KOPT-K1 (cell line): ENCODE results near the gene CRYGB.
"Not testable (repeated sequence)": the region's sequence is repeated elsewhere in the genome, so short reads cannot be mapped to it uniquely, and the experiment has no call there.

Experiments
- H3K27ac ChIP-seq: fragments of 200-600 bp; sonication (generic); 2 replicates; pipeline ENCODE4 v1.5.1; 2016; ENCODE audit warnings: antibody characterized with exemption, mild to moderate bottlenecking, low read depth, low read length; ENCODE audit not compliant: poor library complexity, severe bottlenecking
- H3K36me3 ChIP-seq: fragments of 200-600 bp; sonication (generic); 2 replicates; pipeline ENCODE4 v1.5.1; 2017; ENCODE audit warnings: antibody characterized with exemption, mild to moderate bottlenecking, low read length, moderate library complexity; ENCODE audit not compliant: insufficient read depth
- H3K9me3 ChIP-seq: fragments of 200-600 bp; sonication (generic); 2 replicates; pipeline ENCODE4 v1.5.1; 2017; ENCODE audit warnings: antibody characterized with exemption, low read length, mild to moderate bottlenecking; ENCODE audit not compliant: insufficient read depth, poor library complexity, severe bottlenecking

Gene CRYGB

DNA sequence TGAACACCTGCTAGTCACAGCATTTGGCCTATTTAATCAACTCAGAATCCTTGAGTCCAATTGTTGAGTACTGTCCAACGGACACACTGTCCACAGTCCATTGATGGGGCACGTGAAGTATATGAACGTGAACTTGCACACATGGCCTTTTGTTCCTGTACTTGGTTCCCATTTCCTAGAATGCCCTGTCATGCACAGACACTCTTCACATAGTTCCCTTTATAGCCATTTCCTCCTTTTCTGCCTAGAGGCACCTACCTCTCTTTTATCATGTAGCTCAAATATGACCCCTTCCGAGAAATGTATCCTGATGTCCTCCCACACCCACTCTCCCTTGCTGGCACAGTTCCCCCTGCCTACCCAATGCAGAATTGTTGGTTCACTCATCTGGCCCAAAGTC, 26.2 kb upstream of the CRYGB start:
- no peak overlapping the region for H3K27ac ChIP-seq
- no peaks in the 10 kb centered on the region for H3K36me3 ChIP-seq
- H3K9me3 ChIP-seq, result no peaks in the 10 kb centered on the region

DNA sequence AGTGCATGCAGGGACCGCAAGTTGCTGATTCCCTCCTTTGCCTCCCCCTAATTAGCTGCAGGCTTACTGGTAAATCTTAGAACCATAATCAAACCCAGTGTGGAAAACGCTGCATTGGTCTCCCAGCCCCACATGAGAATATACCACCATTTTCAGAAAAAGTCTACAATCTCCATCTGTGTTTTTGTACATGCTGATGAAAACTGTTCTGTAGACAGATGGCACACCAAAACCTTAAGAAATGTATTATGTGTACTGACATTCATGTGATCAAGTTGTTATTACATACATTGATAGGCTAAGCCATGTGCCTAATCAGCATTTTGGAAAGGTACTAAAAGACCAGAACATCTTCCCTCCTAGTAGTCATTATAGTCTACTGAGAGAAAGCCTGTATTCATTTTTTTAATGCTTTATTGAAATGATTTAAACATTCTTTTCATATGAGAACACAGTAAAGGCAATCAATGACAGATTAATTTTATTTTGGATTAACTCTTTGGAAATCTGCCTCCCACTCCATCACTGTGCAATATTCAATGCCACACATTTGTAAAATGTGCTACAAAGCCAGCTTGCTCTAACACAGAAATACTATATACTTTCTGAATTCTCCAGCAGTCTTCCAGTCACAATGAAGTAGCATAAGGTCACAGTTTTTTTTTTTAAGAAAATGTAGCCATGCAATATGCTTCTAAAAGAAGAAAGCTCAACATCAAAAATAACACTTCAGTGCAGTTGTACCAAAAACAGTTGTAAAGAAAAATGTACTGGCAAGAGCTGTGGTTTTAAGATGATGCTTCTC, 19.2 kb upstream of the CRYGB start:
- no peak overlapping the region for H3K27ac ChIP-seq
- no peaks in the 10 kb centered on the region for H3K36me3 ChIP-seq
- no peaks in the 10 kb centered on the region for H3K9me3 ChIP-seq

DNA sequence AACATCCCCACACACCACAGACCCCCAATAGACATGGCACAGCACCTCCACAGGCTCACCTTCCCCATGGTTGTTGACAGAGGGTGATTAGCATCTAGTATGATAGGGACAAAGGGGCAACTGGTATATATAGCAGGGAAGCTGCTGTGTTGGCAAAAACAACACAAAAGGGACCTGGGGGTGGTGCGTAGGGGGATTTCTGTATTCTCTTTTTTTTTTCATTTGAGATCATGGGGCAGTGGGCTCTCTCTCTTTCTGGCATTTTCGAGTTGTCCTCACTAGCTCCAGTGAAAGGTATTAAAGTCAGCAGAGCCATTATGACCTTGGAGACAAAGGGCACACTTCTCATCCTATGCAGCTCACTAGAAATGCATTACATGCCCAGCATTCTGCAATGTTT, 17.5 kb upstream of the CRYGB start, which contains the start of gene CRYGA:
Gene CRYGA (minus strand): TSS at position 101 of the 400 bp plus-strand sequence. CDS start 33 bp downstream, at position 68.
- no peaks in the 10 kb centered on the region for H3K9me3 ChIP-seq
- no peak within 1 kb of the TSS for H3K27ac ChIP-seq
- no peaks in the 10 kb centered on the region for H3K36me3 ChIP-seq

DNA sequence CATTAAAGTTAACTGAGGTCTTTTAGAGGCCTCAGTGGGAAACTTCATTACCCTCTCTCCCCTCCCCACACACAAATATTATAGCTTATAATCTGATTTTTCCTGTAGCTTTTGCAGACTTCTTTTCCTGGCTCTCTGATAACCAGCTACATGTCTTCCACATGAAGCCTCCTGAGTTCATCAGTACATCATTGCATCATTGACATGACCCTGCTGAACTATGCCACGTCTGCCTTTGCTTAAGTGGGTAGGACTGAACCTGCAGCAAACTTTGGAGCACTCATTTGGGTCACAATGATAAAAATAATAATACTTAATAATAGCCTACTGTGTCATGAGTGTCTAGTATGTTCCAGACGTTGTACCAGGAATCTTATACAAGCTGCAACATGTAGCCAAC, 10.5 kb upstream of the CRYGB start:
- peaks cover 11% of the 10 kb centered on the region for H3K9me3 ChIP-seq
- H3K36me3 ChIP-seq, result no peaks in the 10 kb centered on the region
- H3K27ac ChIP-seq, result no peak overlapping the region

DNA sequence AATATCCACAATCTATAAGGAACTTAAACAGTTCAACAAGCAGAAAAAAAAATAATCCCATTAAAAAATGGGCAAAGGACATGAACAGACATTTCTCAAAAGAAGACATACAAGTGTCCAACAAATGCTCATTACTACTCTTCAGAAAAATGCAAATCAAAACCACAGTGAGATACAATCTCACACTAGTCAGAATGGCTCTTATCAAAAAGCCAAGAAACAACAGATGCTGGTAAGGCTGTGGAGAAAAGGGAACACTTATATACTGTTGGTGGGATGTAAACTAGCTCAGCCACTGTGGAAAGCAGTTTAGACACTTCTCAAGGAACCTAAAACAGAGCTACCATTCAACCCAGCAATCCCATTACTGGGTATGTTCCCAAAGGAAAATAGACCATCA, 7.2 kb upstream of the CRYGB start:
- Histone ChIP-seq H3K27ac (no peak overlapping the region), H3K36me3 (no peaks in the 10 kb centered on the region), H3K9me3 (peaks cover 18% of the 10 kb centered on the region)

DNA sequence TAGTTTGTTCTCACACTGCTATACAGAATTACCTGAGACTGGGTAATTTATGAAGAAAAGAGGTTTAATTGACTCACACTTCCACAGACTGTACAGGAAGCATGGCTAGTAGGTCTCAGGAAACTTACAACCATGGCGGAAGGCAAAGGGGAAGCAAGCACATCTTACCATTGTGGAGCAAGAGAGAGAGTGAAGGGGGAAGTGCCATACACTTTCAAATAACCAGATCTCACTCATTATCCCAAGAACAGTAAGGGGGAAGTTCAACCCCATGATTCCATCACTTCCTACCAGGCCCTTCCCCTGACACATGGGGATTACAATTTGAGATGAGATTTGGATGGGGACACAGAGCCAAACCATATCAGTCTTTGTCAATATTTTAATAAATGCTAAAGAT, 5.0 kb upstream of the CRYGB start:
- Histone ChIP-seq H3K9me3 (peaks cover 18% of the 10 kb centered on the region), H3K27ac (no peak overlapping the region)

DNA sequence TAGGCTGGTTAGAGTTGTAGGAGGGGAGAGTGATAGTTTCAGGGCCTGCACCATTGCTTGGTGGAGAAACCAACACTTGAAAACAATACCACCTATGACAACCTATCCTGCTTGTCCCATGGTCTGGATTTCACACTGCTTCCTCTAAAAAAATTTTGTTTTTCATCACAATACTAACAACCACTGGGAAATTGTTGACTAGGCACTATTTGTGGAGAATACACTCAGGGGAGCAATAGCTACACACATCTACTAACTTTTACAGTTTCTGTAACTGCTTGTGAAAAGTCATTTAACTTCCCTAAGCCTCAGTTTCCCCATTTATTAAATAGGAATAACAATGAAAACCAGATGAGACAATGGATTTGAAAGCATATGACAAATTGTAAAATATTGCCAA, 4.1 kb upstream of the CRYGB start:
- Histone ChIP-seq H3K27ac (no peak overlapping the region), H3K9me3 (peaks cover 18% of the 10 kb centered on the region), H3K36me3 (no peaks in the 10 kb centered on the region)

More for the DNA sequence above, 5.0 kb upstream of the CRYGB start:
- no peaks in the 10 kb centered on the region for H3K36me3 ChIP-seq

DNA sequence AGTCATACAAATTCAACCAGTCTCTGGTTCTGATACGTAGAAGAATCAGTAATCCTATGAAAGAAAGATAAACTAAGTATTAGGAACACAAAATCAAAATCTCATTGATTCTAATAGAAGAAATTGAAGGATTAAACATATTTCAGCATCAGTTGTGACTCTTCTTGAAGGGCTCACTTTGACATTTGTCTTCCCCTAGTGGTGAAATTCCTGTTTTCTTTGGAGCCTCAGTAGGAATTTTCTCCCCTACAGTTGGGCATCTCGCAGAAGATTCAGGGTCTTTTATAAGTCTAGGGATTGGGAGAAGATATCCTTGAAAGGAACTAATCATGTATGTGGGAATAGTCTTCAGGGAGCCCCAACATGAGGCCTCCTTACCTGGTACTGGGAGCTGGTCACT, 2.8 kb upstream of the CRYGB start:
- Histone ChIP-seq H3K36me3 (no peaks in the 10 kb centered on the region), H3K9me3 (peaks cover 18% of the 10 kb centered on the region), H3K27ac (no peak overlapping the region)

DNA sequence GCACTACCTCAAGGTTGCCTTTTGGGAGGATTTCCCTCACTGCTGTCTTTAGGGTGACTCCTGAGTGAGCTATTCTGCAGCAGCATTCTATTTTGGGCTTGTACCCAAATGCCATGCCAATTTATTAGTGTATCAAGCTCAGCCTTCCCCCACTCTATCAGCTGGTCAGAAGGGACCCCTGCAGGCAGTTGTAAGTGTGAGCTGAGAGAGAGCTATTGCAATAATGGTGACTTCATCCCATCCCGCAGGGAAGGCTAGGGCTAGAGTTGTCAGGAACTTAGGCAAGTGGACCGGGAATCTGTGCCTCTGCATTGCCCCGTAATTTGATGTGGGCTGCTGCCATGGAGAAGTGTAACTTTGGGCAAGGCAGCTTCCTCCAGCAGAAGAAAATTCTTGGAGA, 1.8 kb upstream of the CRYGB start:
- Histone ChIP-seq H3K27ac (no peak overlapping the region), H3K36me3 (no peaks in the 10 kb centered on the region), H3K9me3 (peaks cover 14% of the 10 kb centered on the region)

DNA sequence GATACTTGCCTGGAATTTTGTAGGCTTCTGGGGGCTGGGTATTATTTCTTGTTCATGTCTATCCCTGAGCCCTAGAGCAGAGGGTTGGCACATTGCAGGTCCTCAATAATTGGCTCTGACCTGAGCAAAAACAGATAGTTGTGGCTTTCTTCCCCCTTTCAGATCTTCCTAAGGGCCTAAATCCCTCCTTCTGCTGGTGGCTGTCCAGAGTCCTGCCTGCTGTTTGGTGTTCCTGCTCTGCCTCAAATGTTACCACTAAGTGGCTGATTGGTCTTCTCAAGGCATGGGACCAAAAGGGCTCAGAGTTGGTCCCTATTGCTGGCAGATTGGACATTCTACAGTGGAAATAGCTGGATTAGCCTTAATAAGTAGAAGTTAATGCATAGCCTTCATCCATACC, 1.1 kb upstream of the CRYGB start:
- no peak overlapping the region for H3K27ac ChIP-seq
- H3K9me3 ChIP-seq, result peaks cover 13% of the 10 kb centered on the region
- no peaks in the 10 kb centered on the region for H3K36me3 ChIP-seq

DNA sequence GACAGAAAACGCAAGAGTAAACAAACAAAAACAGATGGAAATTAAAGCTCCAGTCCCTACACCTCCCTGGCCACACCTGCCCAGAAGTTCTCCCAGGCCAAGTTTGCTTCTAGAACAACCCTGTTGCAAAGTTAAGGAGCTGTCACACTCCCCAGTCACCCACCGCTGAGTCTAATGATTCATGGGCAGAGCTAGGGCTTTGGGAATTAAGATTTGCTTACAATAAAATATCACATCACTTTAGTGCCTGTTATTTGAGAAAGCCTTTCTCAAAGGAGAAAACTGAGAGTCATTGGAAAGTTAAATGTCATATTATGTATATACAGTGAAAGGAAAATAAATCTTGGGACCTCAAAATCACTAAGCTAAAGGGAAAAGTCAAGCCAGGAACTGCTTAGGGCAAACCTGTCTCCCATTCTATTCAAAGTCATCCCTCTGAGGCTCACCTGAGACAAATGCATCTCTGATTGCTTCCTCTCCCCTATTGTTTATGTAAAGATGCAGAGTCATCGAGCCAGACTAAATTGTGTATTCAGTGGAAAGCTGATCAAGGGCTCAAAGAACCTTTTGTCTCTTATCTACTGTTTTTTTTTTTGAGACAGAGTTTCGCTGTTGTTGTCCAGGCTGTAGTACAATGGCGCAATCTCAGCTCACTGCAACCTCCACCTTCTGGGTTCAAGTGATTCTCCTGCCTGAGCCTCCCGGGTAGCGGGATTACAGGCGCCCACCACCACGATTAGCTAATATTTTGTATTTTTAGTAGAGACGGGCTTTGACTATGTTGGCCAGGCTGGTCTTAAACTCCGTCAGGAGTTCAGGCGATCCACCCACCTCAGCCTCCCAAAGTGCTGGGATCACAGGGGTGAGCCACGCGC, 2.8 kb downstream of the CRYGB start:
- Histone ChIP-seq H3K9me3 (peaks cover 4% of the 10 kb centered on the region), H3K27ac (no peak overlapping the region), H3K36me3 (no peaks in the 10 kb centered on the region)

DNA sequence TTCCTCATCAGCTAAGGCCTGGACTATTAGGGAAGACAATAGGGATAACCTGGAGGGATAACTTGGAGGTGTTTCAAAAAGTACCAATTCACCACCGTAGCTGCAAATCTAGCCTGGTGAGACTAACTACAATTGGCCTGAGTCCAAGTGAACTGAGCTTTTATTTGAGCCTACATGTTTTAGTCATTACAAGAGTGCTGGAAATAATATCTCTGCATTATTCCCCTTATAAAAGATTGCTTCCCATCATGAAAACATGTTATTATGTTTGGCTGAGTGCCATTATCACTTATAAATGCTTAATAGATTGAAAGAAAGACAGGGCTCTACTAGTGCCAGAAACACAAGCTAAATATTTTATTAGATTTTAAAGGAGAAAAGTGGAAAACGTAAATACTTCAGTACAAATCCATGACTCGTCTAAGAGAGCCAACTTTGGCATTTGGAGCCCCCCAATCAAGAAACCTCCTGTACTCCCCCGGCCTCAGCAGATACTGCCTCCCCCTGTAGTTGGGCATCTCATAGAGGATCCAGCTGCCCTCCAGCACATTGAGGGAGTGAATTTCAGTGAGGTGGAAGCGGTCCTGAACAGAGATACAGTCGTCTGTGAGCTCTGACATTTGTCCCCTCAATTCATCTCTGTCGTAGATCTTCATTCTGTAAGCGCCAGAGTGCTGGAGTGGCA, 3.6 kb downstream of the CRYGB start:
- no peaks in the 10 kb centered on the region for H3K36me3 ChIP-seq
- H3K27ac ChIP-seq, result no peak overlapping the region
- H3K9me3 ChIP-seq, result peaks cover 8% of the 10 kb centered on the region

DNA sequence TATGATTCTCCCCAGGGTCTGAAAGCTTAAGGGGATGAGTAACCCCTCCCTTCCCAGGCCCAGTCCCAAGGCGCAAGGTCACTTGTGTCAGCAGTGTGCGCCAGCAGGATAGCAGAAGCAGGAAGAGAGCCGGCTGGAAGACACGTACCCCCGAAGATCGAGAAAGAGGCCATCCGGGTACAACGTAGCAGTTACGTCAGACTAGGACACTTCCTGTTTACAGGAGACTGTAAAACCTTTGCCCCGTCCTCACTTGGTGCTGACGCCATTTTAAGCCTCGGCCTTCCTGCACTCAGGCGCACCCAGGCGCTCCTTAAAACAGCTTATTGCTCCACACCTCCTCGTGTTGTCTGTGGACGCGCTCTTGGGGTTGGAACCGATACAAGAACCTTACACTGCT, 6.5 kb downstream of the CRYGB start:
- Histone ChIP-seq H3K9me3 (peaks cover 8% of the 10 kb centered on the region), H3K27ac (no peak overlapping the region), H3K36me3 (no peaks in the 10 kb centered on the region)

DNA sequence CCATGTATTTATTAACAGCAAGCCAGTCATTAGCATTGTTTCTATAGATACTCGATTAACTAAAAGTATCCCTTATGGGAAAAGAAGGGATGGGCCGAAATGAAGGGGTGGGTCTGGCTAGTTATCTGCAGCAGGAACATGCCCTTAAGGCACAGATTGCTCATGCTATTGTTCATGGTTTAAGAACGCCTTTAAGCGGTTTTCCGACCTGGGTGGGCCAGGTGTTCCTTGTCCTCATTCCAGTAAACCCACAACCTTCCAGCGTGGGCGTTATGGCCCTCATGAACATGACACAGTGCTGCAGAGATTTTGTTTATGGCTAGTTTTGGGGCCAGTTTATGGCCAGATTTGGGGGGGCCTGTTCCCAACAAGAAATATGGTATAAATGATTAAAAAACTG, 7.6 kb downstream of the CRYGB start:
- not testable (repeated sequence) for H3K36me3 ChIP-seq, H3K27ac ChIP-seq, H3K9me3 ChIP-seq

DNA sequence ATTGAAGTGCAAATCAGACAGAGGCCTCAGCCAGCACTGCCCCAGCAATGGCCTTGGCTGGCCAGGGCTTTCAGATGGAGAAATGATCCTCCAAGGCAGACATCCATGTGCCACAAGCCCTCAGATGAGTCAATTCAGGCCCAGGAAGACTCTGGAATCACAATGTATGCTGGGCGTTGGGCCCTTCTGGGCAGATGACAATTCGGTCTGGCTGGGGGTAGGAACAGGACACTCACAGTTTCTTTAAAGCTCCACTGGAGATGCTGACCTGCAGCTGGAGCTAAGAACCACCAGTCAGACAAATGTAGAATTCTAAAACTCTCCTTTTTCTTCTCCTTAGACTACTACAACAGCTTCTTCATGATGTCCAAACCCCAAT, 9.3 kb downstream of the CRYGB start:
- H3K27ac ChIP-seq, result no peak overlapping the region
- H3K36me3 ChIP-seq, result no peaks in the 10 kb centered on the region
- peaks cover 8% of the 10 kb centered on the region for H3K9me3 ChIP-seq
